ENCODE measurements around the gene HIGD2A. TPM values are rescaled to one million over a fixed set of nuclear protein-coding genes. Genes with fewer than 3 reads are reported as not detected.

Gene HIGD2A
- polyA plus RNA-seq, 1 of the 3 experiments (the other 2 are of a cell fraction) = 211 TPM

GRCh38 chr5:176415240-176415951, 26.8 kb downstream of the HIGD2A start:
- TF ChIP-seq ELF1 (IDR thresholded peaks at IDR 0.05) = no peak
- TF ChIP-seq USF1 (IDR thresholded peaks at IDR 0.05; ENCODE audit: borderline replicate concordance, low read depth) = no peak
- no peak for TF ChIP-seq GABPA (IDR thresholded peaks at IDR 0.05; ENCODE audit: low read depth)
- TF ChIP-seq CHD2 (IDR thresholded peaks at IDR 0.05; ENCODE audit: low read length, partially characterized antibody) = no peak
- no peak for TF ChIP-seq RCOR1 (IDR thresholded peaks at IDR 0.05; ENCODE audit: low read length)
- TF ChIP-seq SMC3 (IDR thresholded peaks at IDR 0.05; ENCODE audit: low read depth, low read length) = no peak
- TF ChIP-seq USF2 (IDR thresholded peaks at IDR 0.05; ENCODE audit: borderline replicate concordance, low read depth, low read length) = no peak
- no peak for TF ChIP-seq TCF12 (IDR thresholded peaks at IDR 0.05)
- TF ChIP-seq RFX5 (IDR thresholded peaks at IDR 0.05; ENCODE audit: low read length) = no peak
- no peak for TF ChIP-seq REST (IDR thresholded peaks at IDR 0.05; ENCODE audit: low read depth, low read length)
- TF ChIP-seq FOXJ3 (CRISPR knock-in tag; IDR thresholded peaks at IDR 0.05) = no peak
- TF ChIP-seq IRF3 (IDR thresholded peaks at IDR 0.05; ENCODE audit: low read depth, low read length) = no peak
- no peak for TF ChIP-seq FOSL2 (IDR thresholded peaks at IDR 0.05; ENCODE audit: borderline replicate concordance, low read depth)
- TF ChIP-seq SIN3A (IDR thresholded peaks at IDR 0.05; ENCODE audit: borderline replicate concordance, low read depth, low read length) = no peak
- TF ChIP-seq PBX3 (IDR thresholded peaks at IDR 0.05) = no peak
- no peak for TF ChIP-seq ZBTB33 (IDR thresholded peaks at IDR 0.05; ENCODE audit: borderline replicate concordance, low read depth)
- peaks cover 21% of the 10 kb centered on the region; the same call in 1 of the 2 replicates for H3K79me2 ChIP-seq (ENCODE audit: insufficient read depth)
- H3K27ac ChIP-seq (ENCODE audit: low read depth in 2 of 2, low read length in 1 of 2) = peak overlapping the region in 1 of 2 experiments; percentile 70; a peak in 2 of 4 replicates
- peaks cover 0 to 12% of the 10 kb centered on the region in 2 experiments; a peak in 2 of 4 replicates for H3K4me1 ChIP-seq (ENCODE audit: control insufficient read depth in 1 of 2, insufficient read depth in 2 of 2, low read depth in 1 of 2, low read length in 1 of 2)
- no peaks in the 10 kb centered on the region for H3K9me2 ChIP-seq
- CTCF ChIA-PET = interaction anchor here (0.6 to 3.6 kb wide), 15 partner anchors 9 to 232 kb away, joined by 3 to 47 read pairs (median 7); partner anchors contain the start of genes EIF4E1B, FAF2, RNF44 and SNCB
- peak overlapping the region; percentile 93 for H3K4me2 ChIP-seq
- H3K9ac ChIP-seq = peak overlapping the region; percentile 70
- H3K9me3 ChIP-seq = no peaks in the 10 kb centered on the region
- H3K4me3 ChIP-seq (ENCODE audit: low read depth in 2 of 2, low read length in 1 of 2) = peak overlapping the region; percentile 73 to 97
- H3F3A ChIP-seq (replicated peaks; ENCODE audit: insufficient read depth) = no peaks in the 10 kb centered on the region
- H3K27me3 ChIP-seq (ENCODE audit: insufficient read depth) = no peaks in the 10 kb centered on the region
- POLR2A ChIA-PET = interaction anchor here (1.6 to 1.9 kb wide), 2 partner anchors 26 to 128 kb away, joined by 4 to 6 read pairs; no protein-coding TSS in a partner anchor
- H3K36me3 ChIP-seq (replicated peaks in 1 of 2; ENCODE audit: control insufficient read depth in 1 of 2, insufficient read depth in 2 of 2, low read length in 1 of 2) = no peaks in the 10 kb centered on the region
- peak overlapping the region; percentile 91 for H2AFZ ChIP-seq (ENCODE audit: low read depth)
- no peaks in the 10 kb centered on the region for H4K20me1 ChIP-seq (ENCODE audit: insufficient read depth)
- DNase-seq = no peak
- WGBS (ENCODE audit: low lambda C conversion rate) = 82% methylated on average over 13 of the region's 13 CpGs

Measured in SK-N-SH (cell line).